Lung (tissue), 12 donors: ENCODE results near the gene ENOX2. TPM values are rescaled to one million over a fixed set of nuclear protein-coding genes. Genes with fewer than 3 reads are reported as not detected.

ENCODE experiments used
- ATAC-seq: fragments of 200-7000 bp; cut with Tn5 transposase; one replicate; pipeline ENCODE4 v1.9.1; 2020; ENCODE audit warnings: moderate number of reproducible peaks; ENCODE audit not compliant: insufficient read depth, low FRiP score
- DNase-seq, 3 donors: peaks; one replicate each; pipeline ENCODE4 v3.0.0-alpha.2; 2013 to 2017
- H3K27ac ChIP-seq, 2 donors: one replicate each; pipeline ENCODE4 v1.5.1; 2013; ENCODE audit warnings: mild to moderate bottlenecking in 2 of 2, moderate library complexity in 2 of 2, control low read depth in 1 of 2, inconsistent platforms in 1 of 2, low read depth in 1 of 2, low read length in 1 of 2
- H3K27me3 ChIP-seq, 3 donors: one replicate each; pipeline ENCODE4 v1.5.1; 2013; ENCODE audit warnings: low read length in 2 of 3; ENCODE audit not compliant: control insufficient read depth in 3 of 3, insufficient read depth in 3 of 3
- H3K36me3 ChIP-seq, 4 donors: one replicate each; pipeline ENCODE4 v1.5.1; 2013; ENCODE audit warnings: low read length in 4 of 4, mild to moderate bottlenecking in 1 of 4, moderate library complexity in 1 of 4; ENCODE audit not compliant: control insufficient read depth in 4 of 4, insufficient read depth in 4 of 4
- H3K4me1 ChIP-seq, 5 donors: one replicate each; pipeline ENCODE4 v1.5.1; 2013; ENCODE audit warnings: low read length in 5 of 5, mild to moderate bottlenecking in 2 of 5, moderate library complexity in 1 of 5; ENCODE audit not compliant: control insufficient read depth in 5 of 5, insufficient read depth in 5 of 5
- H3K4me3 ChIP-seq: one replicate; pipeline ENCODE4 v1.5.1; 2013; ENCODE audit warnings: mild to moderate bottlenecking, control low read depth, moderate library complexity
- H3K9ac ChIP-seq, 2 donors: one replicate each; pipeline ENCODE4 v1.5.1; 2013; ENCODE audit warnings: low read length in 2 of 2, control low read depth in 1 of 2; ENCODE audit not compliant: insufficient read depth in 1 of 2
- H3K9me3 ChIP-seq, 4 donors: one replicate each; pipeline ENCODE4 v1.5.1; 2013; ENCODE audit warnings: low read length in 3 of 4, mild to moderate bottlenecking in 1 of 4, moderate library complexity in 1 of 4; ENCODE audit not compliant: control insufficient read depth in 4 of 4, insufficient read depth in 3 of 4
- whole genome bisulfite sequencing, 2 donors: extraction: QIAGEN DNeasy Blood & Tissue Kit; methylation state at CpG; one replicate each; pipeline ENCODE4 v1.1.7; 2013; 5-methylcytosine and 5-hydroxymethylcytosine counted together
- polyA plus RNA-seq, 2 donors: library from polyadenylated mRNA; stranded (reverse); fragments of 200-250 nt; gene quantifications; one replicate each; pipeline ENCODE4 v1.2.1, GENCODE V29; 2013
- total RNA-seq, 2 donors: library from RNA; depleted of rRNA in 1 of 2; stranded (reverse); fragments of >200 nt in 1 of 2; gene quantifications; one replicate each; pipeline ENCODE4 v1.2.1, GENCODE V29; 2014 to 2021
- TF ChIP-seq, protein P1 (sequence below): IDR thresholded peaks from 2 replicates; pipeline ENCODE4 v1.5.1; 2012; ENCODE audit warnings: mild to moderate bottlenecking; ENCODE audit errors: control extremely low read depth, extremely low read depth
- donor health status: control.
- donor health status: control.
- donor health status: Bipolar disorder and iron deficiency.
- donor health status: healthy.
- donor health status: DM: yes; HTN: yes; CAD: no.

Gene ENOX2
- total and polyA plus RNA-seq, 4 donors = 3.4 to 15.8 (median 10.8) TPM

DNA sequence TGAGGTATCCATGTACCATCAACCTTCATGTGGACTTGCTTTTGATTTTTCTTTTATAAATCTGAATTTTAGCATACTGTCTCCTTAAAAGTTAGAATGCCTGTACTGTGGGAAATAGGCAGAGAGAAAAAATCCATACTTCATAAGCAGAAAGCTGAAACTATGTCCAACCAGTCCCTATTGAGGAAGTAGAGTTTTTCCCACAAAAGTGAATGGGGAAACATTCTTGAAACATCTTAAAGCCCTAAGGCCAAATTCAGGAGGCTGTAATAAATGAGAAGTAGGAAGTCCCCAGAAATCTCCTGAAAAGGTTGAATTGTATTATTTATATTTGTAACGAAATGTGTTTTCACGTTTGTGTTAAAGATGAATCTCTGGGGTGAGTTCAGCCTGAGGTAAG is 56.3 kb downstream of the ENOX2 start:
- ATAC-seq (no peak), DNase-seq (no peak)
- TF ChIP-seq, protein P1, sequence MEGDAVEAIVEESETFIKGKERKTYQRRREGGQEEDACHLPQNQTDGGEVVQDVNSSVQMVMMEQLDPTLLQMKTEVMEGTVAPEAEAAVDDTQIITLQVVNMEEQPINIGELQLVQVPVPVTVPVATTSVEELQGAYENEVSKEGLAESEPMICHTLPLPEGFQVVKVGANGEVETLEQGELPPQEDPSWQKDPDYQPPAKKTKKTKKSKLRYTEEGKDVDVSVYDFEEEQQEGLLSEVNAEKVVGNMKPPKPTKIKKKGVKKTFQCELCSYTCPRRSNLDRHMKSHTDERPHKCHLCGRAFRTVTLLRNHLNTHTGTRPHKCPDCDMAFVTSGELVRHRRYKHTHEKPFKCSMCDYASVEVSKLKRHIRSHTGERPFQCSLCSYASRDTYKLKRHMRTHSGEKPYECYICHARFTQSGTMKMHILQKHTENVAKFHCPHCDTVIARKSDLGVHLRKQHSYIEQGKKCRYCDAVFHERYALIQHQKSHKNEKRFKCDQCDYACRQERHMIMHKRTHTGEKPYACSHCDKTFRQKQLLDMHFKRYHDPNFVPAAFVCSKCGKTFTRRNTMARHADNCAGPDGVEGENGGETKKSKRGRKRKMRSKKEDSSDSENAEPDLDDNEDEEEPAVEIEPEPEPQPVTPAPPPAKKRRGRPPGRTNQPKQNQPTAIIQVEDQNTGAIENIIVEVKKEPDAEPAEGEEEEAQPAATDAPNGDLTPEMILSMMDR = no peak
- Histone ChIP-seq H3K36me3 (no peaks in the 10 kb centered on the region), H3K27ac (no peak overlapping the region), H3K4me1 (no peaks in the 10 kb centered on the region), H3K9me3 (no peaks in the 10 kb centered on the region), H3K9ac (no peak overlapping the region), H3K4me3 (no peak overlapping the region), H3K27me3 (peaks cover 0 to 11% (median 5%) of the 10 kb centered on the region in 3 donors)
- 68 to 91% methylated on average over 2 of the region's 2 CpGs for WGBS, 2 donors

- no peaks in the 10 kb centered on the region for H3K36me3 ChIP-seq
- DNase-seq (no peak), ATAC-seq (no peak)
- no peaks in the 10 kb centered on the region for H3K9me3 ChIP-seq
- no peak overlapping the region for H3K27ac ChIP-seq
- no peak overlapping the region for H3K9ac ChIP-seq
- 82 to 96% methylated on average over 3 of the region's 3 CpGs for WGBS, 2 donors
- no peak overlapping the region for H3K4me3 ChIP-seq
- TF ChIP-seq, protein P1 = no peak
- no peaks in the 10 kb centered on the region for H3K4me1 ChIP-seq
- H3K27me3 ChIP-seq = peaks cover 0 to 8% (median 0%) of the 10 kb centered on the region in 3 donors
These were observed 61.2 kb downstream of the ENOX2 start for GRCh38 chrX:130841776-130842175.

DNA sequence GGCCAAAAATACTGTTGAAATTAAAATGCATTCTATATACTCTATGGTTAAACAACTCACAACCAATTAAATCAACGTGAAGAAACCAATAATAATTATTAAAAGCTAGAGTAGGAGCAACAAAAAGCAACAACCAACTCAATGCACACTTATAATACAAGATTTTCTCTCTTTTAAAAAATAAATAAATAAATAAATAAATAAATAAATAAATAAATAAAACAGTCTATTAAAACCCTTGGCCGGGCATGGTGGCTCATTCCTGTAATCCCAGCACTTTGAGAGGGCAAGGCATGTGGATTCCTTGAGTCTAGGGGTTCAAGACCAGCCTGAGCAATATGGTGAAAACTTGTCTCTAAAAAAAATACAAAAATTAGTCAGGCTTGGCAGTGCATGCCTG is 62.7 kb downstream of the ENOX2 start:
- ATAC-seq (no peak), DNase-seq (no peak)

More for the DNA sequence above, 62.7 kb downstream of the ENOX2 start:
- no peaks in the 10 kb centered on the region for H3K36me3 ChIP-seq
- peaks cover 0 to 8% (median 0%) of the 10 kb centered on the region in 3 donors for H3K27me3 ChIP-seq
- WGBS, 2 donors = 57 to 100% methylated on average over 2 of the region's 2 CpGs
- no peaks in the 10 kb centered on the region for H3K9me3 ChIP-seq
- H3K4me3 ChIP-seq = no peak overlapping the region
- TF ChIP-seq, protein P1 = no peak
- H3K27ac ChIP-seq = no peak overlapping the region
- H3K9ac ChIP-seq = no peak overlapping the region
- peaks cover 0 to 2% (median 0%) of the 10 kb centered on the region in 5 donors for H3K4me1 ChIP-seq
